OCI-LY7 (cell line): ENCODE data around the gene MIOX. TPM values are rescaled to one million over a fixed set of nuclear protein-coding genes. Genes with fewer than 3 reads are reported as not detected.

Source experiments
- BruUV-seq: library from RNA; stranded (reverse); fragments of 400-500 nt; replicated peaks from 2 replicates; lab custom pipeline; 2021; lab: Mats Ljungman, UMichigan
- CTCF ChIA-PET: fragments of 300-600 bp; sonication (Branson Sonifier 250); formaldehyde crosslinking; loops from one replicate; lab custom pipeline; 2022; ENCODE audit warnings: antibody characterized with exemption; ENCODE audit not compliant: unreplicated experiment; lab: Charles Lee
- POLR2A ChIA-PET: fragments of 300-600 bp; sonication (Branson Sonifier 250); formaldehyde crosslinking; loops from one replicate; lab custom pipeline; 2022; ENCODE audit warnings: antibody characterized with exemption; lab: Charles Lee
- DNase-seq: peaks from one replicate; pipeline ENCODE4 v3.0.0-alpha.2; 2015; ENCODE audit warnings: low spot score
- H2AFZ ChIP-seq: fragments of 200-600 bp; sonication (generic), shearing (Covaris generic); 2 replicates; pipeline ENCODE4 v1.6.1; 2014; ENCODE audit warnings: mild to moderate bottlenecking, antibody characterized with exemption, low read length, moderate library complexity
- H3K27ac ChIP-seq: fragments of 200-600 bp; sonication (generic); 2 replicates; pipeline ENCODE4 v1.5.1; 2014; ENCODE audit warnings: mixed run types, low read depth, mild to moderate bottlenecking, moderate library complexity, low read length, inconsistent platforms; ENCODE audit not compliant: poor library complexity, severe bottlenecking
- H3K36me3 ChIP-seq: fragments of 200-600 bp; sonication (generic); 2 replicates; pipeline ENCODE4 v1.6.1; 2014; ENCODE audit warnings: mild to moderate bottlenecking, antibody characterized with exemption, low read length, moderate library complexity, mixed read lengths; ENCODE audit not compliant: insufficient read depth
- H3K4me1 ChIP-seq: fragments of 200-600 bp; sonication (generic); 2 replicates; pipeline ENCODE4 v1.5.1; 2014; ENCODE audit warnings: mild to moderate bottlenecking, low read length; ENCODE audit not compliant: insufficient read depth, poor library complexity, severe bottlenecking
- H3K4me2 ChIP-seq: fragments of 200-600 bp; sonication (generic); 2 replicates; pipeline ENCODE4 v1.6.1; 2014; ENCODE audit warnings: mild to moderate bottlenecking, low read length
- H3K4me3 ChIP-seq: fragments of 200-600 bp; sonication (generic); 2 replicates; pipeline ENCODE4 v1.5.1; 2014; ENCODE audit warnings: mild to moderate bottlenecking, low read depth, low read length; ENCODE audit not compliant: poor library complexity, severe bottlenecking
- H3K79me2 ChIP-seq: fragments of 200-600 bp; sonication (generic); 2 replicates; pipeline ENCODE4 v1.6.1; 2016; ENCODE audit warnings: low read depth, mild to moderate bottlenecking, low read length, moderate library complexity, mixed read lengths; ENCODE audit not compliant: insufficient read depth
- H3K9me2 ChIP-seq: fragments of 200-600 bp; sonication (generic); 2 replicates; pipeline ENCODE4 v1.6.1; 2016; ENCODE audit warnings: mild to moderate bottlenecking, low read length, mixed read lengths; ENCODE audit not compliant: insufficient read depth
- H3K9me3 ChIP-seq: fragments of 200-600 bp; sonication (generic); 2 replicates; pipeline ENCODE4 v1.6.1; 2014; ENCODE audit warnings: mild to moderate bottlenecking, mixed run types, low read length, mixed read lengths
- H4K20me1 ChIP-seq: fragments of 200-600 bp; sonication (generic); 2 replicates; pipeline ENCODE4 v1.6.1; 2014; ENCODE audit warnings: mild to moderate bottlenecking, antibody characterized with exemption, low read length, moderate library complexity, mixed read lengths; ENCODE audit not compliant: insufficient read depth
- CTCF ChIP-seq: fragments of 200-600 bp; sonication (generic); conservative IDR thresholded peaks from 2 replicates; pipeline ENCODE4 v1.5.1; 2014; ENCODE audit warnings: mild to moderate bottlenecking, antibody characterized with exemption, low read length, moderate library complexity, mixed read lengths
- EZH2phosphoT487 ChIP-seq: fragments of 200-600 bp; sonication (generic); IDR thresholded peaks from 2 replicates; pipeline ENCODE4 v1.6.1; 2018; ENCODE audit warnings: low read depth, borderline replicate concordance, mild to moderate bottlenecking, mixed run types, antibody characterized with exemption, low read length, moderate library complexity, mixed read lengths
- intact Hi-C: fragments of 100-400 bp; cut with micrococcal nuclease; formaldehyde crosslinking; loops from one replicate; pipeline ENCODE4 v1.10.0; 2022; ENCODE audit not compliant: unreplicated experiment
- total RNA-seq, 2 experiments: library from RNA; depleted of rRNA in 1 of 2; stranded (reverse); fragments of >200 nt in 1 of 2; shearing (Covaris generic) in 1 of 2; gene quantifications; 2 replicates each; pipeline ENCODE4 v1.2.3, GENCODE V29; 2014 to 2022

Gene MIOX
- total RNA-seq, 2 experiments from 2014 or later = 0.53 TPM; not detected in 1

GRCh38 chr22:50439871-50440331 is 46.8 kb upstream of the MIOX start:
- Histone ChIP-seq H3K4me2 (no peak overlapping the region), H3K36me3 (peaks cover 72% of the 10 kb centered on the region), H3K79me2 (no peaks in the 10 kb centered on the region), H3K9me2 (no peaks in the 10 kb centered on the region), H3K4me1 (peaks cover 6% of the 10 kb centered on the region), H2AFZ (no peak overlapping the region), H4K20me1 (no peaks in the 10 kb centered on the region), H3K9me3 (no peaks in the 10 kb centered on the region), H3K4me3 (no peak overlapping the region), H3K27ac (no peak overlapping the region)
- no TSS peak for BruUV-seq
- ChIA-PET POLR2A (no interaction called here), CTCF (no interaction called here)
- no peak for DNase-seq
- no peak for TF ChIP-seq CTCF
- no peak for TF ChIP-seq EZH2phosphoT487
- intact Hi-C loops = no loop called here

GRCh38 chr22:50440544-50441249 is 46.0 kb upstream of the MIOX start:
- Histone ChIP-seq H3K27ac (no peak overlapping the region), H4K20me1 (no peaks in the 10 kb centered on the region), H3K79me2 (no peaks in the 10 kb centered on the region), H3K4me1 (peaks cover 14% of the 10 kb centered on the region), H3K4me2 (no peak overlapping the region), H3K9me3 (no peaks in the 10 kb centered on the region), H2AFZ (no peak overlapping the region), H3K9me2 (no peaks in the 10 kb centered on the region), H3K36me3 (peaks cover 72% of the 10 kb centered on the region), H3K4me3 (no peak overlapping the region)
- POLR2A ChIA-PET = no interaction called here
- intact Hi-C loops = no loop called here
- no peak for DNase-seq
- CTCF ChIA-PET = no interaction called here
- no peak for TF ChIP-seq CTCF
- TF ChIP-seq EZH2phosphoT487 = no peak
- no TSS peak for BruUV-seq

- Histone ChIP-seq H4K20me1 (no peaks in the 10 kb centered on the region), H2AFZ (no peak overlapping the region), H3K36me3 (peaks cover 76% of the 10 kb centered on the region), H3K79me2 (no peaks in the 10 kb centered on the region), H3K4me1 (peaks cover 22% of the 10 kb centered on the region), H3K4me3 (no peak overlapping the region), H3K27ac (no peak overlapping the region), H3K9me2 (no peaks in the 10 kb centered on the region), H3K9me3 (no peaks in the 10 kb centered on the region), H3K4me2 (no peak overlapping the region)
- BruUV-seq = no TSS peak
- ChIA-PET POLR2A (no interaction called here), CTCF (no interaction called here)
- TF ChIP-seq EZH2phosphoT487 (no peak), CTCF (no peak)
- no peak for DNase-seq
- intact Hi-C loops = no loop called here
These were observed 45.1 kb upstream of the MIOX start for GRCh38 chr22:50441428-50441993.
